HEK293 (cell line): Measurements from ENCODE around the gene AFF1.

Experiments
- BCL11B ChIP-seq: fragments of 450-650 bp; formaldehyde crosslinking; IDR thresholded peaks from 2 replicates; pipeline ENCODE4 v1.5.1; 2016; ENCODE audit warnings: low read depth, missing biosample characterization, missing genetic modification characterization
- EGR2 ChIP-seq: fragments of 450-650 bp; formaldehyde crosslinking; IDR thresholded peaks from 2 replicates; pipeline ENCODE4 v1.5.1; 2016; ENCODE audit warnings: low read depth, missing biosample characterization, missing genetic modification characterization
- KLF10 ChIP-seq: fragments of 450-650 bp; IDR thresholded peaks from 2 replicates; pipeline ENCODE4 v1.5.1; 2018; ENCODE audit warnings: missing biosample characterization, mild to moderate bottlenecking, missing genetic modification characterization
- MZF1 ChIP-seq: fragments of 450-650 bp; formaldehyde crosslinking; IDR thresholded peaks from 2 replicates; pipeline ENCODE4 v1.5.1; 2017; ENCODE audit warnings: missing biosample characterization, missing genetic modification characterization, borderline replicate concordance
- ZBTB1 ChIP-seq: fragments of 450-650 bp; formaldehyde crosslinking; IDR thresholded peaks from 2 replicates; pipeline ENCODE4 v1.5.1; 2016; ENCODE audit warnings: missing biosample characterization, missing genetic modification characterization
- ZBTB7A ChIP-seq: fragments of 450-650 bp; formaldehyde crosslinking; IDR thresholded peaks from 2 replicates; pipeline ENCODE4 v1.5.1; 2016; ENCODE audit warnings: low read depth, missing biosample characterization, missing genetic modification characterization
- ZFP37 ChIP-seq: fragments of 450-650 bp; formaldehyde crosslinking; IDR thresholded peaks from 2 replicates; pipeline ENCODE4 v1.5.1; 2016; ENCODE audit warnings: missing biosample characterization, missing genetic modification characterization
- ZNF133 ChIP-seq: fragments of 450-650 bp; formaldehyde crosslinking; IDR thresholded peaks from 2 replicates; pipeline ENCODE4 v1.5.1; 2016; ENCODE audit warnings: missing biosample characterization, missing genetic modification characterization
- ZNF146 ChIP-seq: fragments of 450-650 bp; formaldehyde crosslinking; IDR thresholded peaks from 2 replicates; pipeline ENCODE4 v1.5.1; 2016; ENCODE audit warnings: missing biosample characterization, missing genetic modification characterization
- ZNF148 ChIP-seq: fragments of 450-650 bp; formaldehyde crosslinking; IDR thresholded peaks from 2 replicates; pipeline ENCODE4 v1.5.0; 2017; ENCODE audit warnings: missing biosample characterization, missing genetic modification characterization, borderline replicate concordance
- ZNF211 ChIP-seq: fragments of 450-650 bp; formaldehyde crosslinking; IDR thresholded peaks from 2 replicates; pipeline ENCODE4 v1.5.1; 2016; ENCODE audit warnings: low read depth, missing biosample characterization, missing genetic modification characterization
- ZNF350 ChIP-seq: fragments of 450-650 bp; formaldehyde crosslinking; IDR thresholded peaks from 2 replicates; pipeline ENCODE4 v1.5.0; 2017; ENCODE audit warnings: missing biosample characterization, mild to moderate bottlenecking, missing genetic modification characterization
- ZNF501 ChIP-seq: fragments of 450-650 bp; formaldehyde crosslinking; IDR thresholded peaks from 2 replicates; pipeline ENCODE4 v1.5.1; 2016; ENCODE audit warnings: missing biosample characterization, missing genetic modification characterization
- ZNF707 ChIP-seq: fragments of 450-650 bp; formaldehyde crosslinking; IDR thresholded peaks from 2 replicates; pipeline ENCODE4 v1.5.1; 2016; ENCODE audit warnings: missing biosample characterization, missing genetic modification characterization
- ZNF791 ChIP-seq: fragments of 450-650 bp; formaldehyde crosslinking; IDR thresholded peaks from 2 replicates; pipeline ENCODE4 v1.5.1; 2016; ENCODE audit warnings: missing biosample characterization, missing genetic modification characterization
- TF ChIP-seq, protein P1 (sequence below): fragments of 450-650 bp; formaldehyde crosslinking; IDR thresholded peaks from 2 replicates; pipeline ENCODE4 v1.5.1; 2016; ENCODE audit warnings: missing biosample characterization, missing genetic modification characterization
- TF ChIP-seq, protein P2 (sequence below): fragments of 450-650 bp; formaldehyde crosslinking; IDR thresholded peaks from 2 replicates; pipeline ENCODE4 v1.5.1; 2016; ENCODE audit warnings: missing biosample characterization, missing genetic modification characterization
- TF ChIP-seq, protein P3 (sequence below): fragments of 450-650 bp; IDR thresholded peaks from 2 replicates; pipeline ENCODE4 v1.5.1; 2018; ENCODE audit warnings: missing biosample characterization, missing genetic modification characterization
- TF ChIP-seq, protein P4 (sequence below): fragments of 450-650 bp; formaldehyde crosslinking; IDR thresholded peaks from 2 replicates; pipeline ENCODE4 v1.5.1; 2016; ENCODE audit warnings: missing biosample characterization, missing genetic modification characterization, low read depth
- TF ChIP-seq, protein P5 (sequence below): sonication (generic); formaldehyde crosslinking; IDR thresholded peaks from 2 replicates; pipeline ENCODE4 v1.8.1; 2022; ENCODE audit warnings: mild to moderate bottlenecking, moderate library complexity, missing genetic modification reagents
- TF ChIP-seq, protein P6 (sequence below): fragments of 450-650 bp; formaldehyde crosslinking; IDR thresholded peaks from 2 replicates; pipeline ENCODE4 v1.5.1; 2017; ENCODE audit warnings: missing biosample characterization, missing genetic modification characterization
- TF ChIP-seq, protein P7 (sequence below): fragments of 450-650 bp; formaldehyde crosslinking; IDR thresholded peaks from 2 replicates; pipeline ENCODE4 v1.5.1; 2017; ENCODE audit warnings: missing biosample characterization, missing genetic modification characterization

The AFF1 gene

GRCh38 chr4:86927843-86928395 is 6.9 kb upstream of the AFF1 start (continued):
- TF ChIP-seq BCL11B (tag by site-specific recombination) (no peak), ZNF148 (tag by site-specific recombination) (no peak), ZNF350 (no peak), ZNF791 (tag by site-specific recombination) (no peak), MZF1 (tag by site-specific recombination) (peak; percentile 46), ZNF211 (no peak), ZNF133 (tag by site-specific recombination) (no peak), ZBTB7A (no peak), ZBTB1 (tag by site-specific recombination) (no peak), EGR2 (tag by site-specific recombination) (no peak), KLF10 (tag by site-specific recombination) (no peak), ZFP37 (tag by site-specific recombination) (no peak), ZNF146 (tag by site-specific recombination) (no peak), ZNF501 (tag by site-specific recombination) (no peak), ZNF707 (no peak)
- TF ChIP-seq, protein P1, sequence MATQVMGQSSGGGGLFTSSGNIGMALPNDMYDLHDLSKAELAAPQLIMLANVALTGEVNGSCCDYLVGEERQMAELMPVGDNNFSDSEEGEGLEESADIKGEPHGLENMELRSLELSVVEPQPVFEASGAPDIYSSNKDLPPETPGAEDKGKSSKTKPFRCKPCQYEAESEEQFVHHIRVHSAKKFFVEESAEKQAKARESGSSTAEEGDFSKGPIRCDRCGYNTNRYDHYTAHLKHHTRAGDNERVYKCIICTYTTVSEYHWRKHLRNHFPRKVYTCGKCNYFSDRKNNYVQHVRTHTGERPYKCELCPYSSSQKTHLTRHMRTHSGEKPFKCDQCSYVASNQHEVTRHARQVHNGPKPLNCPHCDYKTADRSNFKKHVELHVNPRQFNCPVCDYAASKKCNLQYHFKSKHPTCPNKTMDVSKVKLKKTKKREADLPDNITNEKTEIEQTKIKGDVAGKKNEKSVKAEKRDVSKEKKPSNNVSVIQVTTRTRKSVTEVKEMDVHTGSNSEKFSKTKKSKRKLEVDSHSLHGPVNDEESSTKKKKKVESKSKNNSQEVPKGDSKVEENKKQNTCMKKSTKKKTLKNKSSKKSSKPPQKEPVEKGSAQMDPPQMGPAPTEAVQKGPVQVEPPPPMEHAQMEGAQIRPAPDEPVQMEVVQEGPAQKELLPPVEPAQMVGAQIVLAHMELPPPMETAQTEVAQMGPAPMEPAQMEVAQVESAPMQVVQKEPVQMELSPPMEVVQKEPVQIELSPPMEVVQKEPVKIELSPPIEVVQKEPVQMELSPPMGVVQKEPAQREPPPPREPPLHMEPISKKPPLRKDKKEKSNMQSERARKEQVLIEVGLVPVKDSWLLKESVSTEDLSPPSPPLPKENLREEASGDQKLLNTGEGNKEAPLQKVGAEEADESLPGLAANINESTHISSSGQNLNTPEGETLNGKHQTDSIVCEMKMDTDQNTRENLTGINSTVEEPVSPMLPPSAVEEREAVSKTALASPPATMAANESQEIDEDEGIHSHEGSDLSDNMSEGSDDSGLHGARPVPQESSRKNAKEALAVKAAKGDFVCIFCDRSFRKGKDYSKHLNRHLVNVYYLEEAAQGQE (tag by site-specific recombination) = no peak
- TF ChIP-seq, protein P2, sequence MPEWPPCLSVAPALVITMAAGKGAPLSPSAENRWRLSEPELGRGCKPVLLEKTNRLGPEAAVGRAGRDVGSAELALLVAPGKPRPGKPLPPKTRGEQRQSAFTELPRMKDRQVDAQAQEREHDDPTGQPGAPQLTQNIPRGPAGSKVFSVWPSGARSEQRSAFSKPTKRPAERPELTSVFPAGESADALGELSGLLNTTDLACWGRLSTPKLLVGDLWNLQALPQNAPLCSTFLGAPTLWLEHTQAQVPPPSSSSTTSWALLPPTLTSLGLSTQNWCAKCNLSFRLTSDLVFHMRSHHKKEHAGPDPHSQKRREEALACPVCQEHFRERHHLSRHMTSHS (tag by site-specific recombination) = no peak
- TF ChIP-seq, protein P3, sequence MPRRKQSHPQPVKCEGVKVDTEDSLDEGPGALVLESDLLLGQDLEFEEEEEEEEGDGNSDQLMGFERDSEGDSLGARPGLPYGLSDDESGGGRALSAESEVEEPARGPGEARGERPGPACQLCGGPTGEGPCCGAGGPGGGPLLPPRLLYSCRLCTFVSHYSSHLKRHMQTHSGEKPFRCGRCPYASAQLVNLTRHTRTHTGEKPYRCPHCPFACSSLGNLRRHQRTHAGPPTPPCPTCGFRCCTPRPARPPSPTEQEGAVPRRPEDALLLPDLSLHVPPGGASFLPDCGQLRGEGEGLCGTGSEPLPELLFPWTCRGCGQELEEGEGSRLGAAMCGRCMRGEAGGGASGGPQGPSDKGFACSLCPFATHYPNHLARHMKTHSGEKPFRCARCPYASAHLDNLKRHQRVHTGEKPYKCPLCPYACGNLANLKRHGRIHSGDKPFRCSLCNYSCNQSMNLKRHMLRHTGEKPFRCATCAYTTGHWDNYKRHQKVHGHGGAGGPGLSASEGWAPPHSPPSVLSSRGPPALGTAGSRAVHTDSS (tag by site-specific recombination) = no peak
- TF ChIP-seq, protein P4, sequence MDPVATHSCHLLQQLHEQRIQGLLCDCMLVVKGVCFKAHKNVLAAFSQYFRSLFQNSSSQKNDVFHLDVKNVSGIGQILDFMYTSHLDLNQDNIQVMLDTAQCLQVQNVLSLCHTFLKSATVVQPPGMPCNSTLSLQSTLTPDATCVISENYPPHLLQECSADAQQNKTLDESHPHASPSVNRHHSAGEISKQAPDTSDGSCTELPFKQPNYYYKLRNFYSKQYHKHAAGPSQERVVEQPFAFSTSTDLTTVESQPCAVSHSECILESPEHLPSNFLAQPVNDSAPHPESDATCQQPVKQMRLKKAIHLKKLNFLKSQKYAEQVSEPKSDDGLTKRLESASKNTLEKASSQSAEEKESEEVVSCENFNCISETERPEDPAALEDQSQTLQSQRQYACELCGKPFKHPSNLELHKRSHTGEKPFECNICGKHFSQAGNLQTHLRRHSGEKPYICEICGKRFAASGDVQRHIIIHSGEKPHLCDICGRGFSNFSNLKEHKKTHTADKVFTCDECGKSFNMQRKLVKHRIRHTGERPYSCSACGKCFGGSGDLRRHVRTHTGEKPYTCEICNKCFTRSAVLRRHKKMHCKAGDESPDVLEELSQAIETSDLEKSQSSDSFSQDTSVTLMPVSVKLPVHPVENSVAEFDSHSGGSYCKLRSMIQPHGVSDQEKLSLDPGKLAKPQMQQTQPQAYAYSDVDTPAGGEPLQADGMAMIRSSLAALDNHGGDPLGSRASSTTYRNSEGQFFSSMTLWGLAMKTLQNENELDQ = no peak
- TF ChIP-seq, protein P5, sequence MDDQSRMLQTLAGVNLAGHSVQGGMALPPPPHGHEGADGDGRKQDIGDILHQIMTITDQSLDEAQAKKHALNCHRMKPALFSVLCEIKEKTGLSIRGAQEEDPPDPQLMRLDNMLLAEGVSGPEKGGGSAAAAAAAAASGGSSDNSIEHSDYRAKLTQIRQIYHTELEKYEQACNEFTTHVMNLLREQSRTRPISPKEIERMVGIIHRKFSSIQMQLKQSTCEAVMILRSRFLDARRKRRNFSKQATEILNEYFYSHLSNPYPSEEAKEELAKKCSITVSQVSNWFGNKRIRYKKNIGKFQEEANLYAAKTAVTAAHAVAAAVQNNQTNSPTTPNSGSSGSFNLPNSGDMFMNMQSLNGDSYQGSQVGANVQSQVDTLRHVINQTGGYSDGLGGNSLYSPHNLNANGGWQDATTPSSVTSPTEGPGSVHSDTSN (CRISPR knock-in tag) = no peak
- TF ChIP-seq, protein P6, sequence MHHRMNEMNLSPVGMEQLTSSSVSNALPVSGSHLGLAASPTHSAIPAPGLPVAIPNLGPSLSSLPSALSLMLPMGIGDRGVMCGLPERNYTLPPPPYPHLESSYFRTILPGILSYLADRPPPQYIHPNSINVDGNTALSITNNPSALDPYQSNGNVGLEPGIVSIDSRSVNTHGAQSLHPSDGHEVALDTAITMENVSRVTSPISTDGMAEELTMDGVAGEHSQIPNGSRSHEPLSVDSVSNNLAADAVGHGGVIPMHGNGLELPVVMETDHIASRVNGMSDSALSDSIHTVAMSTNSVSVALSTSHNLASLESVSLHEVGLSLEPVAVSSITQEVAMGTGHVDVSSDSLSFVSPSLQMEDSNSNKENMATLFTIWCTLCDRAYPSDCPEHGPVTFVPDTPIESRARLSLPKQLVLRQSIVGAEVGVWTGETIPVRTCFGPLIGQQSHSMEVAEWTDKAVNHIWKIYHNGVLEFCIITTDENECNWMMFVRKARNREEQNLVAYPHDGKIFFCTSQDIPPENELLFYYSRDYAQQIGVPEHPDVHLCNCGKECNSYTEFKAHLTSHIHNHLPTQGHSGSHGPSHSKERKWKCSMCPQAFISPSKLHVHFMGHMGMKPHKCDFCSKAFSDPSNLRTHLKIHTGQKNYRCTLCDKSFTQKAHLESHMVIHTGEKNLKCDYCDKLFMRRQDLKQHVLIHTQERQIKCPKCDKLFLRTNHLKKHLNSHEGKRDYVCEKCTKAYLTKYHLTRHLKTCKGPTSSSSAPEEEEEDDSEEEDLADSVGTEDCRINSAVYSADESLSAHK (tag by site-specific recombination) = no peak
- TF ChIP-seq, protein P7, sequence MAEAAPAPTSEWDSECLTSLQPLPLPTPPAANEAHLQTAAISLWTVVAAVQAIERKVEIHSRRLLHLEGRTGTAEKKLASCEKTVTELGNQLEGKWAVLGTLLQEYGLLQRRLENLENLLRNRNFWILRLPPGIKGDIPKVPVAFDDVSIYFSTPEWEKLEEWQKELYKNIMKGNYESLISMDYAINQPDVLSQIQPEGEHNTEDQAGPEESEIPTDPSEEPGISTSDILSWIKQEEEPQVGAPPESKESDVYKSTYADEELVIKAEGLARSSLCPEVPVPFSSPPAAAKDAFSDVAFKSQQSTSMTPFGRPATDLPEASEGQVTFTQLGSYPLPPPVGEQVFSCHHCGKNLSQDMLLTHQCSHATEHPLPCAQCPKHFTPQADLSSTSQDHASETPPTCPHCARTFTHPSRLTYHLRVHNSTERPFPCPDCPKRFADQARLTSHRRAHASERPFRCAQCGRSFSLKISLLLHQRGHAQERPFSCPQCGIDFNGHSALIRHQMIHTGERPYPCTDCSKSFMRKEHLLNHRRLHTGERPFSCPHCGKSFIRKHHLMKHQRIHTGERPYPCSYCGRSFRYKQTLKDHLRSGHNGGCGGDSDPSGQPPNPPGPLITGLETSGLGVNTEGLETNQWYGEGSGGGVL = no peak; the same call in 1 of the 2 replicates
